ENCODE measurements around the gene TNNC1. TPM values are rescaled to one million over a fixed set of nuclear protein-coding genes. Genes with fewer than 3 reads are reported as not detected.

TNNC1 gene
- total RNA-seq, 3 donors from 2014 or later (not counting 1 experiment from before 2014, with no cell fraction given) = 1.1 to 1.2 TPM; not detected in 1

GRCh38 chr3:52446631-52447511, 7.0 kb downstream of the TNNC1 start:
- no peaks in the 10 kb centered on the region for H3K9me3 Mint-ChIP-seq
- DNase-seq (peak; percentile 64 to 86), ATAC-seq (peak; percentile 72 to 80 (median 72))
- Histone ChIP-seq H3K4me1 (ENCODE audit: control insufficient read depth, insufficient read depth, low read length) (peaks cover 12% of the 10 kb centered on the region), H3K4me3 (ENCODE audit: low read length) (no peak overlapping the region), H3K27ac (ENCODE audit: low read length) (no peak overlapping the region), H3K27me3 (ENCODE audit: control insufficient read depth, insufficient read depth, low read length) (no peaks in the 10 kb centered on the region), H3K36me3 (ENCODE audit: control insufficient read depth, insufficient read depth, low read length) (no peaks in the 10 kb centered on the region), H3K9me3 (ENCODE audit: control insufficient read depth, insufficient read depth, low read length) (no peaks in the 10 kb centered on the region)
- H3K4me1 Mint-ChIP-seq = peaks cover 6% of the 10 kb centered on the region in 2 donors
- no peaks in the 10 kb centered on the region for H3K27me3 Mint-ChIP-seq (ENCODE audit: low read depth in 2 of 2)
- no peak overlapping the region for H3K27ac Mint-ChIP-seq
- TF ChIP-seq CTCF (IDR thresholded peaks at IDR 0.05) = peak; percentile 99
- no peaks in the 10 kb centered on the region for H3K36me3 Mint-ChIP-seq
- 41% methylated on average over 13 of the region's 13 CpGs for WGBS (ENCODE audit: insufficient coverage)
- intact Hi-C loops (cut with micrococcal nuclease) = loop anchor here (1.0 to 5.0 kb wide), 3 partner anchors 19 to 225 kb away; no protein-coding TSS in a partner anchor
- H3K4me3 Mint-ChIP-seq = no peak overlapping the region

GRCh38 chr3:52446042-52446441, 7.8 kb downstream of the TNNC1 start:
- Histone ChIP-seq H3K4me3 (ENCODE audit: low read length) (no peak overlapping the region), H3K27me3 (ENCODE audit: control insufficient read depth, insufficient read depth, low read length) (no peaks in the 10 kb centered on the region), H3K9me3 (ENCODE audit: control insufficient read depth, insufficient read depth, low read length) (no peaks in the 10 kb centered on the region), H3K36me3 (ENCODE audit: control insufficient read depth, insufficient read depth, low read length) (no peaks in the 10 kb centered on the region), H3K27ac (ENCODE audit: low read length) (no peak overlapping the region), H3K4me1 (ENCODE audit: control insufficient read depth, insufficient read depth, low read length) (peaks cover 12% of the 10 kb centered on the region)
- no peaks in the 10 kb centered on the region for H3K27me3 Mint-ChIP-seq (ENCODE audit: low read depth in 2 of 2)
- no peak for TF ChIP-seq CTCF (IDR thresholded peaks at IDR 0.05)
- intact Hi-C loops (cut with micrococcal nuclease) = loop anchor here (5.0 kb wide), 1 partner anchor 224 kb away; no protein-coding TSS in a partner anchor
- ATAC-seq (no peak), DNase-seq (no peak)
- H3K36me3 Mint-ChIP-seq = no peaks in the 10 kb centered on the region
- no peak overlapping the region for H3K27ac Mint-ChIP-seq
- peaks cover 6% of the 10 kb centered on the region in 2 donors for H3K4me1 Mint-ChIP-seq
- H3K9me3 Mint-ChIP-seq = no peaks in the 10 kb centered on the region
- 95% methylated on average over 4 of the region's 4 CpGs for WGBS (ENCODE audit: insufficient coverage)
- no peak overlapping the region for H3K4me3 Mint-ChIP-seq

GRCh38 chr3:52444860-52445793, 8.7 kb downstream of the TNNC1 start, which contains the start of gene SEMA3G:
TSS of gene SEMA3G (minus strand) at chr3:52445103. CDS start at chr3:52445027, 76 bp downstream.
- no peaks in the 10 kb centered on the region for H3K27me3 Mint-ChIP-seq (ENCODE audit: low read depth in 2 of 2)
- peaks cover 12% of the 10 kb centered on the region for H3K4me1 ChIP-seq (ENCODE audit: control insufficient read depth, insufficient read depth, low read length)
- TF ChIP-seq CTCF (IDR thresholded peaks at IDR 0.05) = peak; percentile 62
- H3K27ac Mint-ChIP-seq = no peak within 1 kb of the TSS
- no peak within 1 kb of the TSS for H3K4me3 Mint-ChIP-seq
- DNase-seq (peak; percentile 61 to 83), ATAC-seq (peak; percentile 88 to 96 (median 96))
- no peaks in the 10 kb centered on the region for H3K9me3 Mint-ChIP-seq
- no peaks in the 10 kb centered on the region for H3K36me3 Mint-ChIP-seq
- H3K9me3 ChIP-seq (ENCODE audit: control insufficient read depth, insufficient read depth, low read length) = no peaks in the 10 kb centered on the region
- H3K4me3 ChIP-seq (ENCODE audit: low read length) = no peak within 1 kb of the TSS
- H3K27ac ChIP-seq (ENCODE audit: low read length) = no peak within 1 kb of the TSS
- 27% methylated on average over 19 of the region's 19 CpGs for WGBS (ENCODE audit: insufficient coverage)
- no peaks in the 10 kb centered on the region for H3K36me3 ChIP-seq (ENCODE audit: control insufficient read depth, insufficient read depth, low read length)
- H3K27me3 ChIP-seq (ENCODE audit: control insufficient read depth, insufficient read depth, low read length) = no peaks in the 10 kb centered on the region
- intact Hi-C loops (cut with micrococcal nuclease) = loop anchor here (5.0 kb wide), 1 partner anchor 223 kb away; no protein-coding TSS in a partner anchor
- peaks cover 6% of the 10 kb centered on the region in 2 donors for H3K4me1 Mint-ChIP-seq

Measured in natural killer cell (primary cell).